HG02759 (cell line): ENCODE measurements around the gene THUMPD2.
"Not testable (repeated sequence)": the region's sequence is repeated elsewhere in the genome, so short reads cannot be mapped to it uniquely, and the experiment has no call there.

Experiments used
- ATAC-seq: cut with Tn5 transposase; IDR thresholded peaks from one replicate; pipeline ENCODE4 v1.9.1; 2021; ENCODE audit warnings: mild to moderate bottlenecking, moderate library complexity; ENCODE audit not compliant: unreplicated experiment

Gene THUMPD2

DNA sequence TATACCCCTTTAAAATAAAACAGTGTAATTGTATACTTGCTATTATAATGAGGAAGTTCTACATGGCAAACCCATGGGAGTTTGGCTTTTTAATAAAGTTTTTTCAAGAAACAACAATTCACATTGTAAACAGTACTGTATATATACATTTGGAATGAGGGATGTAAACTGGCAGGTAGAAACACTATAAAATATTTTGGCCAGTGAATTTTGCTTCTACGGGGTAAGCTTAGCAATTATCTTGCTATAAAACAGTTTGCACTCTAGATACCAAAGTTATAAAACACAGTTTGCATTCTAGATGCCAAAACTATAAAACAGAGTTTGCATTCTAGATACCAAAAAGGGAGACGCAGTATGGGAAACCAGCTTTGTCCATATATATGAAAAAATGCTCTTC lies 16.6 kb downstream of the THUMPD2 start:
- ATAC-seq, result no peak

DNA sequence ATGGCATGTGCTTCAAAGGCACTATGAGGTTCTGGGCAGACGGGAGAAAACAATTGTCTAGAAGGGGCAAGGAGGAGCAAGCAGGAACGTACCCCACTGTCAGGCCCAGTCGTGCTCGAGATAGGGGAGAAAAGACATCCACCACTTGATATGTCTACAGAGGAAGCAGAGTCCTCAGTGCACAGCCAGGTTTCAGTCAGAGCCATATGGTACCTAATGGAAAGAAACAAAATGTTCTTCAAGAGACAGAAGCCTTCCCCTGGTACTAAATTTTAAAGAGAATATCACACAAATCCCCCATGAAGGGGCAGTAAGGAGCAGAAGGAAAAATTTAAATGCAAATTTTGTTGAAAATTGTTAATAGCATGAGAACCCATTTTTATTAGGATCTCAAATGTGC lies 21.9 kb downstream of the THUMPD2 start:
- ATAC-seq, result no peak

DNA sequence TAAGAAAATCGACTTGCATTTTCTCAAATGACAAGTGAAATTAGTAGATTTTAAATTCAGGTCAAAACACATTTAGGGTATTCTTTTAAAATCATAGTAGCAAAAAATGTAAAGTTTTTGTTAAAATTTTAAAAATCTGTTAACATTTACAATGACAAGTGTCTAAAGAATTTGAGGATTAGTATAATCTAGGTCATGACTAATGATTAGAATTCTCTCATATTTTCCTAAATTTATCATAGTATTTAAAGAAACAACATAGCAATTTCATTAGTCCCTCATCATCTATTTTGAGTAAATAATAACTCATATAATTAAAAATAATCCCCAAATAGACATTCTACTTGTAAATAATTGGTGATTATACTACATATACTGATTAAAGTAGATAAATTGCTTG lies 23.6 kb downstream of the THUMPD2 start:
- no peak for ATAC-seq

DNA sequence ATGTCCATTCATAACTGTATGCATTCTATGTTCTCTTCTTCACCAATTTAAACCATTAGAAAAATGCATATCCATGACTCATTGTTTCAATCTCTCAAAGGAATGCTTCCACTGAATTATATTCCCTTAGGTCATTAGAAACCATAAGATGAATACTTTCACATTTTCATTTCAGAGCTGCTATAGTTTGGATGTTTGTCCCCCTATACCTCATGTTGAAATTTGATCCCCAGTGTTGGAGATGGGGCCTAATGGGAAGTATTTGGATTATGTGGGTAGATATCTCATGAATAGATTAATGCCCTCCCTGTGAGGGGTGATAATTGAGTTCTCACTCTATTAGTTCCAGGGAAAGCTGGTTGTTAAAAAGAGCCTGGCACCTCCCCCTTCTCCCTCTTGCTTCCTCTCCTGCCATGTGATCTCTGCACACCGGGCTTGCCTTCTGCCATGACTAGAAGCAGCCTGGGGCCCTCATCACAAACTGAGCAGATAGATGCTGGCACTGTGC lies 35.7 kb downstream of the THUMPD2 start:
- ATAC-seq, result no peak

DNA sequence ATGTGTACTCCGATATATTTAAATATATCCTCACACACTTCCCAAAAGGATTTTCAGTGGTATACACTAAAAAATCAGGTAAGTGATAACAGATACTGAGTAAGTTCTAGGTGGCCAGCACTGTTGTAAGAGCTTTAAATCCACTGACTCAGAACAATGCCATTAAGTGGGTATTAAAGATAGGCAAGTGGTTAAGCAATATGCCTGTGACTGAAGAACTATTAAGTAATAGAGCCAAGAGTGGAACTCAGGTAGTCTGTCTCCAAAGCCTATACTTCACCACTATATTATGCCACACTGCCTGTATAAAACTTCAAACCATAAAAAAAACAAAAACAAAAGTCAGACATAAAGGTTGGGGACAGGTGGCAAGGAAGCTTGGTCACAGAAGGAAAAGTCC lies 37.2 kb downstream of the THUMPD2 start:
- no peak for ATAC-seq

DNA sequence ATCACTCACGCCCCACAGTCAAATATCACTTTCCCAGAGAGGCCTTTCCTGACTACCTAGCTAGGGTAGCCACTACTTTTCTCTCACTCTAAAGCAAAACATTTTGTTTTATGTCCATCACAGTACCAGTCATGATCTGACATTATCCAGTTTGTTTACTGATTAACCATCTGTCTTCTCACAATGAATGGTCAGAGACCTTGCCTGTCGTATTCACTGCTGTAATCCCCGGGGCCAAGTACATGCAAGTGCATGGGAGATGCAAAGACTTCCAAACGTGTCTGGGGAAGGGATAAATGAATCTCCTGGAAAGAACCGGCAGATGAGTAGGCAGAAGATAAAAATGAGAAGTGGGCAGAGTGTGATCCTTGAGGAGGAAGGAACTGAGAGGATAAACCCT lies 39.7 kb downstream of the THUMPD2 start:
- ATAC-seq, result no peak

DNA sequence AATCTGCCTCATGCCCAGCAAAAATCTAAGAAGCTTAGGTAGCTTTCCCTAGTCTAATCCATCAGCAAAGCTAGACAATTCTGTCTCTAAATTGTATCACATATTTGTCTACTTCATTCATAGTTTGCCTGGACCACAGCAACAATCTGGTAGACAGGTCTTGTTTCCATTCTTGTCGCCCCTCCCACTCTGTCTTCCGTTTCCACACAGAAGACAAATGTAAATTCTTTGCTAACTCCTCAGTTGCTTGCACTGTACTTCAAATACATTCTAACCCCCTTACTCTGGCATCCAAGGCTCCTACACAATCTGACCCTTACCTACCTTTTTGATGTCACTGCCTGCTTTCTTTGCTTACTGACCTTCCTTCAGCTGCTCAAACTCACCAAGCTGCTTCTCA lies 40.1 kb downstream of the THUMPD2 start:
- ATAC-seq, result no peak

DNA sequence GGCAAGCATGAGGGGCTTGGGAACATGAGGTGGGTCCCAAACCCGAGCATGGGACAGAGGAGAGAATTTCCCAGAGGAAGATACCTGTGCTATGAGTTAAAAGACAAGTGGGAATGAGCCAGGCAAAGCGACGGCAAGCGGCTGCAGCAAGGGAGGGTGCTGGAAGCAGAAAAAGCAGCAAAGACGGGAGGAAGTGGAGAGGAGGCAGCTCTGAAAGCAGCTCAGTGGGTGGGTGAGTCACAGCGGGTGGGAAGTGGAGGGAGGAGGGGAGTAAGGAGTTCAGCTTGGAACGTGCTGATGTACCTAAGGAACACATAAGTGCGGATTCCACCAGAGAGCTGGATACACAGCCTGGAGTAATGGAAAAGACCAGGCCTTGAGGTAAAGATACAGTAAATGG lies 41.4 kb downstream of the THUMPD2 start:
- ATAC-seq, result no peak

DNA sequence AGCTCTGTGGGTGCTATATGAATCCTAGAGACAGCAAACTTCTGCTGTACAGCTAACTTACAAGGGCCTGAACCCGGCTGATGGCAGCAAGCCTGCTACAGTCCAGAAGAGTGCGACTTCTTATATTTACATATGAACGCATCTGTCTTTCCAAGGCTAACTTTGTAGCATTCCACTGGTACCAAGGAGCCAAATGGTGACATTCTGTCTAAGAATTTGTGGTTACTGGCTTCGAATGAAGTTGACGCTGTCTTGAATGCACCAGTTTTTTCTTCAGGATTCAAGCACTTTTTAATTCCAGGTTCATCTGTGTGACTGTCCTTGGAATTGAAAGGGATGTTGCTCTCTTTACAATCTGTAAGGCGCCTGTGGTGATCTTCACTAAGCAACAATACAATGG lies 42.4 kb downstream of the THUMPD2 start:
- ATAC-seq, result no peak

DNA sequence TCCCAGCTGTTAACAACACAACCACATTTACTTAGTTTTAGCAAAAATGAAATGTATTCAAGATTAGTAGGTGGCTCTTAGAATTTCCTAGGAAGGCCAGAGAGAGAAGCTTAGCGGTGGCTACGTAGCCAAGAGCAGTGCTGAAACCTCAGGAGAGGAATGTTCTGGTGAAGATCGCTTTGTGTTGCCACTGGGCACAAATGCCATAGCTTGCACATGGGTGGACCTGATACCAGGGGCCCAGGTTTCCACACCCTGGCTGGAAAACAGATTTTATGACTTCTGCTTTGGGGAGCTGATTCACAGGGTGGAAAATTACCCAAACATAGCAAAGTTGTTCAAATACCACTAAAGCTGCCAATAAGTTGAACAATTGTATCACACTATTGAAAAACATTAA lies 43.4 kb downstream of the THUMPD2 start:
- no peak for ATAC-seq

DNA sequence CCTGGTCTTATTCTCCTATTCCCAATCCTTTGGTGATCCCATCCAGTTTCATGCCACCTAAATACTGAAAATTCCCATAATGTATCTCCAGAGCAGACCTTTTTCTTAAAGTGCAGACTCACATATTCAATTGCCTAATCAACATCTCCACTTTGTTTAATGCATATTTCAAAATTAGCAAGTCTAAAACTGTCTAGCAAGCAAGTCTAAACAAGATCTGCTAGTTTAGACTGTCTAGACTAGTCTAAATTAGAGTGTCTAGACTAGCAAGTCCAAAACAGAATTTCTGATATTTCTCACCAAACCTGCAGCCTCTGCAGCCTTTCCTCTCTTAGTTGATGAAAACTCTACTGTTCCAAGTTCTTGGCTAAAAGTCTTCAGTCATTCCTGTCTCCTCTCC lies 44.6 kb downstream of the THUMPD2 start:
- ATAC-seq, result no peak

DNA sequence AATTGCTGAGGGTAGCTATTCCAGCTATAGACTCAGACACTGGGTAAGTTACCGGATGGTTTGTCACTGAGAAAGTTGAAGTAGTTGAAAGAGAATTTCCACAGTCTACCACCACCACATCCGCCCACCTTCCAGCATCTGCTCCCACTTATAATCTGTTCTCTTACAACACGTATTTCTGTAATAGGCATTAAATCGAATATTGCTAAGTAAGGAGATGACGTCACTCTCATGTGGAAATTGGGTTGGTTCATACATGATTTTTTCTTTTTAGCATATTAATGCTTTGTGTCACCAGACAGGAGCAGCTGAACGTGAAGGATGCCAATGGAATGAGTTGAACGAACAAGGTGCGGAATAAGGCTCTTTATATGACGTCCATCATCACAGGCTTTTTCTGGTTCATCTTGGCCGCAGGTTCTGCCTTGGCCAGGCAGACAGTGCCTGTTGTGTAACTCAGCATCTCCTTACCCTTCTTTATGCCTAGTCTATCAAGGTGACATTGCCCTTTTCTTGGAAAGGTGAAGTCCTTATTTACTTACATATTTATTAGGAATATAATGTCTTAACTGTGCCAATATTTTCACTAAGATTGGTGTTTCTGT lies 45.9 kb downstream of the THUMPD2 start:
- no peak for ATAC-seq

DNA sequence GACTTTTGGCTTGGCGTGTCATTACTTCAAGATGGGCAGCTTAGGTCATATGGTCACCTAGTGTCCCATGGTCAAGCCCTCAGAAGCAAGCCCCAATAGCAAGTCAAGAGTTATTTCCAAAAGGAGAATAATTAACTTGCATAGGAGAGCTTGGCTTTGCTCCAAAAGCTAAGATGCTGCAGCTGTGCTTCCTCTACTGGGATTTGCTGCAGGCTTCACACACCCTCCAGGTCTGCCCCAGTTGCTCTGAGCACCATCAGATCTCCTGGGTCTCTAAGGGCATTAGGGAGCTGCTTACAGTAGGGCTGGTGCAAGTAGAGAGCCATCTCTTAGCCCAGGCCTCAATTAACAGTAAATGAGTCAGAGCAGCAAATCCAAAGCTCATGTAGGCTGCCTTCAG lies 46.6 kb downstream of the THUMPD2 start:
- no peak for ATAC-seq

DNA sequence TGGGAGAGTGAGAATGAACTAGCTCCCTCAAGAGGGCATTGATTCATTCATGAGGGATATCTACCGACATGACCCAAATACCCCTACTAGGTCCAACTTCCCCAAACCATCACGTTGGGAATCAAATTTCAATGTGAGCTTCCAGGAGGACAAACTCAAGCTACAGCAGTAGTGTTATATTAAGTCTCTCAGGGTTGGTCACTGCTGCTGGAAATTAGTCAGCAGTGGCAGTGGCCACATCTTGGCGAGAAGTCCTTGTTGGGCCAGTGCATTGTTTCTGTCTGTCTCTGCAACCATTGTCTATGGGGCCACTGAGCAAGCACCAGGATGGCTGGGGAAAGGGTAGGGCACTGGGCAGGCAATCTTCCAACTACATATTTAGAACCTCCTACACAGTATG lies 47.5 kb downstream of the THUMPD2 start:
- ATAC-seq, result no peak

DNA sequence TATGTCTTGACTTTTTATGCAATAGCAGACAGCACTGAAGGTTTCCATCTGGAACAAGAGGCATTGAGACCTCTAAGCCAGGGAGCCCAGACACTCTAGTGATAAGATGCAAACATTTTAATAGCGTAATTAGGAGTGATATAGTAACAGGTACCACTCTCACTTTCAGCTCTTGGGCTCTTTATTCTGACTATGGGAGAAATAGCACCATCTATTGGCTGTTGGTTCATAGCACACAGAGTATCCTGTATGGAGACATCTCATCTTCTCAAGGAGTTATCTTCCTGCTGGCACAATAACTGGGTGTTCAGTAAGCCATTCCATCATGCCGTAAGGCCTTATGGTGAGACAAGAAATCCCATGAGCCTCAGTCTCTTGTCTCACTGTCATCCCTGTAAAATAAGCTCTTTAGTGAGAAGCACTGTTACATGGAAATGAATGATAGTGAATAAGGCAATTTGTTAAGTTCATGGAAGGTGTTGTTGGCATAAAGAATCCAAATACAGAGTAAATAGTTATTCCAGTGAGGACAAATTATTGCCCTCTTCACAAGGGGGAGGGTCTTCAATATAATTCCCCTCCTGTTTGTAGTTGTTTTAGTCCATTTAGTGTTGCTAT lies 48.3 kb downstream of the THUMPD2 start:
- ATAC-seq, result peak; percentile 65

DNA sequence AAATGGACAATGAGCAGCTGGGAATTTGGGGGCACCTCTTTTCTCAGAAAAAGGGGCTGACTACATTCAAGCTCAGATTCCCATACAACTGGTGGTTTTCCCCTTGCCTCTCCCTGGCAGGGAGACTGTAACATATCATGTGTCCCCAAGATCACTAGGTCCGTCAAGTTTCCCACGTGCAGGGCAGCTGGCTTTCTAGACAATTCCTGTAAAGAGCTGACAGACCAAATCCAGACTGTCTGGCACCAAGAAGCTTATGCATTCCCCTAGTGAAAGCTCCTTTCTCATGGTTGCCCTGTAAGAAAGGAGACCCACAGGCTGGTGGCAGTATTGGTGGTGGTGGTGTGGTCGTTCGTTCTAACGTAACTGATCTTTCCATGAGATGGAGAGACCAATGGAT lies 48.8 kb downstream of the THUMPD2 start:
- ATAC-seq, result no peak

DNA sequence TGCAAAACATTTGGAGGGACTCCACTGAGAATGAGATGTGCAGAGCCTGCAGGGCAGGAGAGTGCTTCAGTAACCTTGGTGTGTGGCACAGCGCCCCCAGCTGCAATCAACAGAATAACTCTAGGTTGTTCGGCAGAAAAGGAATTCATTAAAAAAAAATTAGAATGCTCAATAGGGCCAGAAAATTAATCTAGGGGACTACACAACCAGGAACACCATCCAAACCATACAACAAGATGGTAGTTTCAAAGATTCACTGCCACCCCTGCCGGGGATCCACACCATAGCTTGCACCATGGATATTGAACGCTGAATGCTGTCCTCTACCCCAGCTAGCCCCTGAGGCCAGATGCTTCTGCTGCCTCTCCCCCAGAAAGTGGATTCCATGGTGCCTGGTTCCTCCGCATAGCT lies 50.1 kb downstream of the THUMPD2 start:
- ATAC-seq, result peak; percentile 60

DNA sequence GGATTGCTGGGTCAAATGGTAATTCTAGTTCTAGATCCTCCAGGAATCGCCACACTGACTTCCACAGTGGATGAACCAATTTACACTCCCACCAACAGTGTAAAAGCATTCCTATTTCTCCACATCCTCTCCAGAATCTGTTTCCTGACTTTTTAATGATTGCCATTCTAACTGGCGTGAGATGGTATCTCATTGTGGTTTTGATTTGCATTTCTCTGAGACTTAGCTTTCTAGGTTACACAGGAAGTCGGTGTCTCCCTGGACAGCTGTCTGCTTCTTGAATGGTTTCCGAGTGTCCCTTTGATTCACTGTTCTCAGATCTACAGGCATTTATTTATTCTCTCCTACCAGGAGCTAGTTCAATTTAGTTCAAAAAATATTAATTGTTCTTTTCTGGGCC lies 51.0 kb downstream of the THUMPD2 start:
- ATAC-seq, result not testable (repeated sequence)

DNA sequence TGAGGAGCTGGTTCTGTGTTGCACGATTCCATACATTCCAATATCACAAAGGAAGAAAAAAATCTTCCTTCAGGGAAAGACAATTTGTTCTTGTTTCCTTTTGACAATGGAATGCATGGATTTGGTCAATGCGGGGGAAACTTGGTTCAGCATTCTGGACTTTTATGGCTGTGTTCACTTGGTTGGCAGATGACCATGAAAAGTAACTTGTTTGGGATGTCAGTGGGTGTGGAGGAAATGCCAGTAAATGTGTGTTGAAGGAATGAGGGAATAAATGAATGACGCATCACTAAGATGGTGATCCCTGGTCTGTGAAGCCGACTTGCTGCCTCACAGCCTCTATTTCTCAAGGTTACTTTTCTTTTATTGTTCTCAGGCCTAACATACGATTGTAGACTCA lies 53.7 kb downstream of the THUMPD2 start:
- ATAC-seq, result no peak

DNA sequence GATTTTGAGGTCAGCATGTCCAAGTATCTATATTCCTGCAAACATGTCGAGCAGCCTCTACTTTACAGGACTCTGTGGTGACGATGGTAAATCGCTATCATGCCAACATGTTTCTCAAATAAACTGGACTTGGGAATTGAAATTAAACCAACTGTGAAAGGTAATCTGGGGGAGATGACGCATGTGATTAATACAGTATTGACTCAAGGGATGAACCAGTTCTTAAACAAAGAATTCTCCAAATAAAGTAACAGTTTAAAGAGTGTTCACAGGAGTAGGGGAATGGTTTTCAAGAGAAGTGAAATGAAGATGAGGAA lies 54.3 kb downstream of the THUMPD2 start:
- no peak for ATAC-seq

DNA sequence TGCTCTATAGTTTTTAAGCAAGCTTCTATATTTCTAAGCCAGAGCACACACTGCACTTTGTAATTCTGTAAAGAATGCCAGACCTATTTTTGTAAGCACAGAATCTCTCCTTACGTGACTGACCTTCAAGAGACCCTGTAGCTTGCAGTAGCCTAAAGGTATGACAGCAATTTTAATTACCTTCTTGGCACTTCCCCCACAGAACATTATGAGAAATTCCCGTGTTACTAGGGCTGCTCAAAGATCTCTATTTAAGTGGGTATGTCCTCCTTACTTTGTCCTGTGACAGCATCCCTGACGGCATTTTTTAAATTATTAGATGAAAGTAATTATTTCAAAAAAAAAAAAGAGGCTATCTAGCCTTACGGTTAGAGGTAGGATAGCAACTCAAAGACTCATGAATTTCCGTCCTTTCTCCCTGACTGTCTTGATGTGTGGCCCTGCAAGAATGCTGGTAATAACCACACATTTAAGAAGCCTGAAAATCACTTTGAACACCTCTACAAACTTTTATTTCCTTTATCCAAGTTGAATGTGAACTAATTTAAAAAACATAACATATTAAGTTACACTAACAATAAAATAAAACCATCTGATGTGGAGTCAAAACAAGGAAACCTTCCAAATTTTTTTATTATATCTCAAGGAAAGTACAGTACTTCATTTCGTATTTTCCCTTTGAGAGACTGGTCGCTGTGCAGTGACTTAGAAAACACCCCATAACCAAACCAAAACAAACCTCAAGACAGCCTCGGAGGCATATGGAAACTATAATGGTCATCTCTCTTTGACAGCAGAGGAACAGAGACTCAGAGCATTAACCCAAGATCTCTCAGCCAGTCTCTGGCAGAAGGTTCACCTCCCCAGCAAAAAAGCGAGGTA lies 54.9 kb downstream of the THUMPD2 start:
- no peak for ATAC-seq

DNA sequence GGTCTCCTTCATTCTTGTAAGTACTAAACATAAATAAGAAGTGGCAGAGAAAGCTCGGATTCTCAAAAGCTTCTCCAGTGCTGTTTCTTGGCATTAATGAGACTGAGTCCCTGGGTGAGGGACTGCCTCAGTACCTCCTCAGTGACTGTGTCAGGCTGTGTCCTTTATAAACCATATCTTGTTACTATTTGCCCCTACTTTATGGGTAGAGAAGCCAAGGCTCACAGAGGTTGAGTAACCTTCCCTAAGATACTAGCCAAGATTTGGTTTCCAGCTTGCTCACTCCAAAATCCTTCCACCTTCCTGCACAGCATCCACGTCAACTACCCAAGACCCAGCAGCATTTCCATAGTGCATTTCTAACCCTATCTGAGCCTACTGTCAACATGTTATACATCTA lies 55.6 kb downstream of the THUMPD2 start:
- no peak for ATAC-seq
